SK-N-MC (cell line): Measurements from ENCODE around the gene ZNF536.

Source experiments
- DNase-seq: peaks from one replicate; pipeline ENCODE4 v3.0.0-alpha.2; 2011; ENCODE audit warnings: low read depth, low spot score
- H3K27ac ChIP-seq: fragments of 200-600 bp; sonication (generic); 2 replicates; pipeline ENCODE4 v1.5.1; 2016; ENCODE audit warnings: mixed run types
- H3K36me3 ChIP-seq: fragments of 200-600 bp; sonication (generic); 2 replicates; pipeline ENCODE4 v1.6.1; 2017; ENCODE audit warnings: antibody characterized with exemption, low read length, mixed read lengths; ENCODE audit not compliant: insufficient read depth
- H3K4me3 ChIP-seq: fragments of 200-600 bp; sonication (generic); 2 replicates; pipeline ENCODE4 v1.5.1; 2016
- H3K9ac ChIP-seq: fragments of 200-600 bp; sonication (generic); 2 replicates; pipeline ENCODE4 v1.8.0; 2017; ENCODE audit warnings: mixed run types, mixed read lengths; ENCODE audit not compliant: insufficient read length
- H3K9me3 ChIP-seq: fragments of 200-600 bp; sonication (generic); 2 replicates; pipeline ENCODE4 v1.6.1; 2017; ENCODE audit warnings: low read depth, mild to moderate bottlenecking, antibody characterized with exemption, low read length, moderate library complexity, mixed read lengths
- EZH2 ChIP-seq: fragments of 200-600 bp; sonication (generic); IDR thresholded peaks from one replicate; pipeline ENCODE4 v1.6.1; 2017; ENCODE audit warnings: antibody characterized with exemption
- FOXP2 ChIP-seq: optimal IDR thresholded peaks from 2 replicates; pipeline ENCODE3; 2011; ENCODE audit warnings: mild to moderate bottlenecking, moderate library complexity; ENCODE audit not compliant: insufficient read depth; ENCODE audit errors: extremely low read length, control extremely low read depth
- POLR2AphosphoS5 ChIP-seq: IDR thresholded peaks from 2 replicates; pipeline ENCODE4 v1.6.1; 2012; ENCODE audit warnings: mild to moderate bottlenecking, low read depth, low read length, borderline replicate concordance

ZNF536 gene

GRCh38 chr19:30593975-30594745 is 222.0 kb downstream of the ZNF536 start:
- Histone ChIP-seq H3K36me3 (no peaks in the 10 kb centered on the region), H3K27ac (no peak overlapping the region), H3K4me3 (no peak overlapping the region), H3K9ac (no peak overlapping the region), H3K9me3 (no peaks in the 10 kb centered on the region)
- no peak for DNase-seq
- TF ChIP-seq FOXP2 (no peak), POLR2AphosphoS5 (no peak), EZH2 (no peak)

GRCh38 chr19:30596268-30596667 is 224.1 kb downstream of the ZNF536 start:
- Histone ChIP-seq H3K4me3 (no peak overlapping the region), H3K9me3 (no peaks in the 10 kb centered on the region), H3K9ac (no peak overlapping the region), H3K36me3 (no peaks in the 10 kb centered on the region), H3K27ac (no peak overlapping the region)
- no peak for TF ChIP-seq EZH2
- no peak for TF ChIP-seq FOXP2
- TF ChIP-seq POLR2AphosphoS5 = no peak
- no peak for DNase-seq

DNA sequence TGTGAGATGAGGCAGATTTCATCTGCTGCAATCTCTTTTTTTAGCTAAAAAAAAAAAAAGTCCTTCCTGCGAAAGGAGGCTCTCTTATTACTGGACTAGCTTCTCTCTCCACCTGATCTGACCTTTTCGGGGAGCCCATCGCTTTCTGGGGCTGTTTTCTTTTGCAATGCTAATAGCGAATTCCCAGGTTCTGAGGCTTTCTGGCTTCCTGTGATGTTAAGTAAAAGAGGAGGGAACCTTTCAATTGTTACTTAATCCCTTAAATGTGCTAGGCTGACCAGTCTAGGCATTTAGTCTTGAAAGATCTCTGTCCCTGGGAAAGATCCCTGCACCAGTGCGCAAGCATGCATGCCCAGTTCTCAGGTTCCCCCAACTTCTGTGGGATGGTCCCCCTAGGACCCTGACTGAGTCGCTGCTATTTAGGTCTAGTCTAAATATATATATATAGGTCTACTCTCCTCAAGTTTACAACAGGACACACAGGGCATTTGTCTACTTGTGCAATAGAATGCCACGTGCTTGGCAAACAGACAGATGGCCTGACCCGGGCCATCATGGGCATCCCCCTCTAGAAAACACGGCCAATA is 224.7 kb downstream of the ZNF536 start:
- no peak overlapping the region for H3K9ac ChIP-seq
- DNase-seq = no peak
- no peak for TF ChIP-seq EZH2
- TF ChIP-seq POLR2AphosphoS5 = no peak
- TF ChIP-seq FOXP2 = no peak
- H3K36me3 ChIP-seq = no peaks in the 10 kb centered on the region
- H3K4me3 ChIP-seq = no peak overlapping the region
- H3K27ac ChIP-seq = no peak overlapping the region
- H3K9me3 ChIP-seq = no peaks in the 10 kb centered on the region

DNA sequence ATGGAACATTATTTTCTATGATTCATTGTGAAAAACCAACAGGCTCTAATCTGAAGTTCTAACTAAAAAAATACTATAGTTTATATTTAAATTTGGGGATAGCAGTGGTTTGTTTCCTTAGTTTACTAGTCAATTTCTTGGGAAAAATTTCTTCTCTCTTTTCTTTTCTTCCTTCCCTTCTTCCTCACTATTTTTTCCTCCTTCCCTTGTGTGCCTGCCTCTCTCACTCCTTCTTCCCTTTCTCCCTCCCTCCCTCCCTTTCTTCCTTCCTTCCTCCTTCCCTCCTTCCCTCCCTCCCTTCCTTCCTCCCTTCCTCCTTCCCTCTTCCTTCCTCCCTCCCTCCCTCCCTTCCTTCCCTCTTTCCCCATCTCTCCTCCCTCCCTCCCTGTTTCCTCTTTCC is 226.5 kb downstream of the ZNF536 start:
- Histone ChIP-seq H3K27ac (no peak overlapping the region), H3K36me3 (no peaks in the 10 kb centered on the region), H3K4me3 (no peak overlapping the region), H3K9ac (no peak overlapping the region), H3K9me3 (no peaks in the 10 kb centered on the region)
- no peak for DNase-seq
- TF ChIP-seq EZH2 (no peak), POLR2AphosphoS5 (no peak), FOXP2 (no peak)

DNA sequence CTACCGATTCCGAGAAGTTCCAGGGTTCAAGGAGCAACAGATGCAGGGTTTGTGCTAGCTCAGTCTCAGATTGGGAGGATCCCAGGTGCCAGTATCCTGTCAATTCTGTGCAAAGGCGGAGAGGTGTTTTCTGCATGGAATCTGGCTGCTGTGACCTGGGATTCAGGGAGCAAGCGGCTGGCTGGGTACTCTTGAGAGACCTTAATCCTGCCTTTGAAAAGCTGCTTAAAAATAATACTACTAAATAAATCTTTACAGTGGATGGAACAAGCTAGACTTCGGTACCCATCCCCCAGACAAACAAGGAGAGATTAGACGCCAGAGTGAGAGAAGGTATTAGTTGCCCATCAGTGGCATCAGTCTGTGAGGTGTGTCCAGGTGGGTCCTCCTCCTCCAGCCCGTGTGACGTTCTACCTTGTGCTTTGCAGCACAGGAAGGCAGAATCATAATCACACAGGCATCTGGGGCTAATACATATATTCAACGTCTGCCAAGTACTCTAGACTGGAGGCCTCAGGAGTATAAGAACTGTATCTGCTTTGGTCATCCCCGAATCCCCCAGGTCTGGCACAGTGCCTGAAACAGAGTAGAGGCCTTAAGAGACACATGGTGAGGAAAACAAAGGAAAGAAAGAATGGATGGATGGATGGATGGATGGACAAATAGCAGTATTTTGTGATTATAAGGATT is 230.6 kb downstream of the ZNF536 start:
- Histone ChIP-seq H3K9ac (no peak overlapping the region), H3K9me3 (no peaks in the 10 kb centered on the region), H3K4me3 (no peak overlapping the region), H3K27ac (no peak overlapping the region), H3K36me3 (no peaks in the 10 kb centered on the region)
- no peak for DNase-seq
- no peak for TF ChIP-seq FOXP2
- TF ChIP-seq EZH2 = no peak
- no peak for TF ChIP-seq POLR2AphosphoS5

DNA sequence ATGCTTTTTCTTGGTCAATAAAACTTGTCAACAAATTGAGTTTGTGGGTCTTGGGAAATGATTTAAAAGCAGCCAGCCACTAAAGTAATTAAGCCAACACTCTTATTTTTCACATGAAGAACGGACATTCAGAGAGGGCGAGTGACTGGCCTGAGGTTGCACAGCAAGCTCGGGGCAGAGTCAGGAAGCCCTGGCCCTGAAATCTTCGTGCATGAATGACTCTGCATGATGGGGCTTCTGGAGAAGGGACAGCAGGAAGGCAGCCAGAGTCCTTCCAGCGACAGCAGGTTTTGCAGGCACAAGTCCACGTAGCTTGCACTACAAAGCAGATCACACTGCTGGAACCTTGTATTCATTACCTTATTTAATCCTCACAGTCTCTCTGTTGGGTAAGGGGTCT is 232.5 kb downstream of the ZNF536 start:
- no peak for DNase-seq
- no peak for TF ChIP-seq FOXP2
- no peak for TF ChIP-seq POLR2AphosphoS5
- TF ChIP-seq EZH2 = no peak
- Histone ChIP-seq H3K9me3 (no peaks in the 10 kb centered on the region), H3K9ac (no peak overlapping the region), H3K27ac (no peak overlapping the region), H3K4me3 (no peak overlapping the region), H3K36me3 (no peaks in the 10 kb centered on the region)

DNA sequence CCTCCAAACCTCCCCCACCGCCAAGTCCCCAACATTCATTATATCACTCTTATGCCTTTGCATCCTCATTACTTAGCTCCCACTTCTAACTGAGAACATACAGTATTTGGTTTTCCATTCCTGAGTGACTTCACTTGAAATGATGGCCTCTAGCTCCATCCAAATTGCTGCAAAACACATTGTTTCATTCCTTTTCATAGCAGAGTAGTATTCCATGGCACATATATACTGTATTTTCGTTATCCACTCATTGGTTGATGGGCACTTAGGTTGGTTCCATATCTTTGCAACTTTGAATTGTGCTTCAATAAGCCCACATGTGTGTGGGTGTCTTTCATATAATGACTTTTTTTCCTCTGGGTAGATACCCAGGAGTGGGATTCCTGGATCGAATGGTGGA is 233.1 kb downstream of the ZNF536 start:
- no peak overlapping the region for H3K27ac ChIP-seq
- TF ChIP-seq POLR2AphosphoS5 = no peak
- no peak for TF ChIP-seq FOXP2
- no peak for TF ChIP-seq EZH2
- no peak overlapping the region for H3K9ac ChIP-seq
- H3K36me3 ChIP-seq = no peaks in the 10 kb centered on the region
- H3K4me3 ChIP-seq = no peak overlapping the region
- H3K9me3 ChIP-seq = no peaks in the 10 kb centered on the region
- DNase-seq = no peak
